Embryonic facial prominence (tissue), 1 donor: ENCODE results near the gene PPM1D.
"Not testable (repeated sequence)": the region's sequence is repeated elsewhere in the genome, so short reads cannot be mapped to it uniquely, and the experiment has no call there.

Experiments used
- DNase-seq: peaks from one replicate; pipeline ENCODE4 v3.0.0-alpha.2; 2016; ENCODE audit errors: extremely low spot score

The PPM1D gene

DNA sequence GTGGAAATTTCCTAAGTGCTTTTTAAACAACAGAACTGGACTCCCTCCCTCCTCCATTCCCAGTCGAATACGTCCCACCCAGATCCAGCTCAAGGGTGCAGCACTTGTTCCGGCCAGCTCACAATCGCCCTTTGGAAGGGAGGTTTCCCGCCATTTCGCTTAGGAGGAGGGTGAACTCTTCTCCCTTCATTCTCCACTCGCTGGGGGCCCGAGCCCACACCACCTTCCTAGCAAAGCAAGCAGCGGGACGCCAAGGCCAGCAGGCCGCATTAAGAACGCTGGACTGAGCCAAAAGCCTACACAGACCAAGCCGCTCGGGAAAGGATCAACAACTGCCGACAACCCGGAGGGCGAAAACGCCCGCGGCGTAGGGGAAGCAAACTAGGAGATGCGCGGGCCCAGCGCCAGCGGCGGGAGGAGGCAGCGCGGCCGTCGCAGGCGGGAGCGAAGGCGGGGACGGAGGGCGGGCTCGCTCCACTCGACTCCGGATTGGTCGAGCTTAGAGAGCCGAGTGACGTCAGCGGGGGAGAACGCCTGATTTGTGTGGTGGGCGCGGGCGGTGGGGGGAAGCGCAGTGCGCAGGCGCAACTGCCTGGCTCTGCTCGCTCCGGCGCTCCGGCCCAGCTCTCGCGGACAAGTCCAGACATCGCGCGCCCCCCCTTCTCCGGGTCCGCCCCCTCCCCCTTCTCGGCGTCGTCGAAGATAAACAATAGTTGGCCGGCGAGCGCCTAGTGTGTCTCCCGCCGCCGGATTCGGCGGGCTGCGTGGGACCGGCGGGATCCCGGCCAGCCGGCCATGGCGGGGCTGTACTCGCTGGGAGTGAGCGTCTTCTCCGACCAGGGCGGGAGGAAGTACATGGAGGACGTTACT lies at the start of gene PPM1D:
Gene PPM1D, plus strand, starts transcription at position 574 of the 870 bp plus-strand sequence. Its CDS starts 222 bp downstream, at position 796.
- DNase-seq = peak; percentile 99

DNA sequence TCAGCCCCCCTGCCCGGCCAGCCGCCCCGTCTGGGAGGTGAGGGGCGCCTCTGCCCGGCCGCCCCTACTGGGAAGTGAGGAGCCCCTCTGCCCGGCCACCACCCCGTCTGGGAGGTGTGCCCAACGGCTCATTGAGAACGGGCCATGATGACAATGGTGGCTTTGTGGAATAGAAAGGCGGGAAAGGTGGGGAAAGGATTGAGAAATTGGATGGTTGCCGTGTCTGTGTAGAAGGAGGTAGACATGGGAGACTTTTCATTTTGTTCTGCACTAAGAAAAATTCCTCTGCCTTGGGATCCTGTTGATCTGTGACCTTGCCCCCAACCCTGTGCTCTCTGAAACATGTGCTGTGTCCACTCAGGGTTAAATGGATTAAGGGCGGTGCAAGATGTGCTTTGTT lies 47.7 kb upstream of the PPM1D start:
- not testable (repeated sequence) for DNase-seq

DNA sequence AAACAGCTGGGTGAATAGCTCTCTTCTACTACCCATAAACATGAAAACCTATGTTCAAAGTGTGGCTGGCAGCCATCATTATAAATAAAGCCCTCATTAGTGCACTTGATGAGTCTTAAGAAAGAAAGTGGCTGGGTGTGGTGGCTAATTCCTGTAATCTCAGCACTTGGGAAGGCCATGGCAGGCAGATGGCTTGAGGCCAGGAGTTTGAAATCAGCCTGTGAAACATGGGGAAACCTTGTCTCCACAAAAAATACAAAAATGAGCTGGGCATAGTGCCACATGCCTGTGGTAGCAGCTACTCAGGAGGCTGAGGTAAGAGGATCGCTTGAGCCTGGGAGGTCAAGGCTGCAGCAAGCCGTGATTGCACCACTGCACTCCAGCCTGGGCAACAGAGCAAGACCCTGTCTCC lies 45.6 kb upstream of the PPM1D start:
- DNase-seq = no peak

DNA sequence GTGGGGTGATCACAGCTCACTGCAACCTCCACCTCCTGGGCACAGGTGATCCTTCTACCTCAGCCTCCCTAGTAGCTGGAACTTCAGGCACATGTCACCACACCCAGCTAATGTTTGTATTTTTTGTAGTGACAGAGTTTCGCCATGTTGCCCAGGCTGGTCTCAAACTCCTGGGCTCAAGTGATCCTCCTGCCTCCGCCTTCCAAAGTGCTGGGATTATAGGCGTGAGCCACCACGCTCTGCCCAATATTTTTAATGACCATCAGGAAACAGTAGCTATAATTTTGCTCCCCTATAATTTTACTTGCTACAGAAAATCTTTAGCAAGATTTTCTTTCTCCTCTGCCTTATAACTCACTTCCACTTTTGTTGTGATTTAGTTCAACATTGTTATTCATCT lies 44.2 kb upstream of the PPM1D start:
- DNase-seq = no peak

DNA sequence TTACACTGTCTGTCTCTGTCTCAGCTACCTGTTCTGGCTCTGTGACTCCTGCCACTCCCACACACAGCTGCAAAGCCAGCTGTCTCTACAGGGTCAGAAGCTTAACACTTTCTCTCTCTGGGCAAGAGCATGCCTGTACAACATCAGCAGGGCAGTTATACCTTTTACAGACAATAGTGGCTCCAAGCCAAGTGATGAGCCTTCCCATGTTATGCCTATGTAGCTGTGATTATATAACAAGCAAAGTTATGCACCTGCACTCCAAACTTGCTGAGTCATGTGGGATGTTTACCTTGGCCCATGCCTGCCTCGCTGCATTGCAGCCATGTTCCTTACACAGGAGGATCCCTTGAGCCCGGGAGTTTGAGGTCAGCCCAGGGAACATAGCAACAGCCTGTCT lies 42.2 kb upstream of the PPM1D start:
- no peak for DNase-seq

DNA sequence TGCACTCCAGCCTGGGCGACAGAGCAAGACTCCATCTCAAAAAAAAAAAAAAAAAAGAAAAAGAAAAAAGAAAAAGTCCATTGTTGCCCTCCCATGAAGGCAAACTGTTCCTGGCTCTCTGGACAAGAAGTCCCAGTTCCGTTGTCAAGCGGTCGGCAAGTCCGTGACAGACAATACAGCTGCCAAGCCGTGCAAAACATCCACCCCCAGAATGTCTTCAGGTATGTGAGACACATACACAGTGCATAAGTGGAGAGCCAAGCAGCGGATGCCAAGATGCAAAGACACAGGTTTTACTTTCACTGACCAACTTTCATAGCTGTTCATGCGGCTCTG lies 40.4 kb upstream of the PPM1D start:
- DNase-seq = no peak

DNA sequence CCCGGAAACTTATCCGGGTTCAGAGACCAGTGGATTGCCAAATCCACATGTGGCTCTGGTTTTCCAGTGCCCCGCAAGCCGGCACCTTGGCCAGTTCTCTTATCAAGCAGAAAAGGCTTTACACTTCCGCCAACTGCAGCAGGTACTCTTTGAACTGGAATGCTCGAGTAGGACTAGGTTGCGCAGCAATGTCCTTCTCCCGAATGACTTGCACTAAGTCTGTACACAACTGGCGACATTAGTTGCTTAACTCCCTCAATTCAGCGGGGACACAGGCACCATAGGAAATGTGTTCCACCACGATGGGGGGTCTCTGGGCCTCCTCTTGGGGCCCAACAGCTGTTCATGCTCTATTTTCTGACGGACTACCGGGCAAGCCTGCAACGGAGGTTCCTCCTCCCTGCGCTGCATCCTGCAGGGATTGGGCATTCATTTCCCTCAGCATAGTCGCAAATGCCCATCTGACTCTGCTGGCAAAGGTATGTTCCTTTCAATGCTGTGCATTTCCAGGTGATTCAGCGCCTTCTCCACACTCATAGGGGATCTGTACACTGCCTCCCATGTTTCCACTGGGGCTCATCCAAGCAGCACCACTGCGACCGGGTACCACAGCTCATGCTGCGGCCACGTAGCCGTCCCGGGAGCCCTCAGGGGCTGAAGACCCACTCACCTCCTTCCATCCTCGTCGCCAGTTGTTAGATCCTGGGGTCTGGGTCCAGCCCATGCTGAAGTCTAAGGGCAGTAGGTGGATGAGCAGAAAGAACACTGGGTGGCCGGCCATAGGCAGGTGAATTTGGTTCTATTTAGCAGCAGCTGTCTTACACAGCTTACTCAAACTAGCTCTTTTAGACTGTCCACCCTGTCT lies 39.8 kb upstream of the PPM1D start:
- DNase-seq = no peak

DNA sequence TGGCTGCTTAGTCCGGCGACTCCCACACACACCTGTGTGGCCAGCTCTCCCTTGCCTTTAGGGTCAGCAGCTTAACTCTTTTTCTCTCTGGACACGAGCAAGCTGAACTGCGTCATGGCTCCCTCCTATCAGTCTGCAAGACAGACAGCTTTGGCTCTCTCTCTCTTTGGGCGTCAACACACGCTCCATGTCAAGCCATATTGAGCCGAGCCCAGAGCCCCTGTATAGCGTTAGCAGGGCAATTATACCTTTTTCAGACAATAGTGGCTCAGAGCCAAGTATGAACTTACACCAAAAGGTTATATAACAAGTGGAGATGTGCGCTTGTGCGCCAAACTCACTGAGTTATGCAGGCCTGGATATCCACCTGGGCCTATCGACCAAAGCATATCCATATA lies 39.1 kb upstream of the PPM1D start:
- DNase-seq = no peak

DNA sequence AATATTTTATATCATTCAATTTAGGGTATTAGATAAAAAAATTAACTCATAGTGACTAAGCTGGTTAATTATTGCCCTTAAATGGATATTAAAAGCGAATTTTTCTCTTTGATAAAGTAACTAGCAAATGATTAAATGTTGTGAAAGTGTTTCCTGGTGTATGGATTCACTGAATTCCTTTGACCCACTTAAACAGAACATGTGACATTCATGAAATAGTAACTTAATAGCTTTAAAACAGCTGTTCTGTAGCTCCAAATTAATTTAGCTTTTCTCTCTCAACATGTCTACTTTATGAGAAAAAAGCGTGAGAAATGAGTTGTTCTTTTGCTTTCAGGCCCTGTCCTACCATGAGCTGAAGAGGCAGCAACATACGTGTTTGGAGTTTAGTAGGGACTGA lies 37.6 kb upstream of the PPM1D start:
- no peak for DNase-seq

DNA sequence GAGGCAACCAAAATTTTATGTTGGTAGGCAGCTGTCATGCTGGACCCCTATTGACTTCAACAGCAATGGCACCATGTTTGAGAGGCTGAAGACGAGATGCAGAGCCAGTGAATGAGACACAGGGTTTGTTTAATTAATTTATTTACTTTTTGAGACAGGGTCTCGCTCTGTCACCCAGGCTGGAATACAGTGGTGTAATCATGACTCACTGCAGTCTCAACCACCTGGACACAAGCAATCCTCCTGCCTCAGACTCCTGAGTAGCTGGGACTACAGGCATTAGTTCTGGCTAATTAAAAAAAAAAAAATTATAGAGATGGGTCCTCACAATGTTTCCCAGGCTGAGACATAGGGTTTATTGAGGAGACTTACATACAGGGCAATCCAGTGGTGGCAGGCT lies 36.2 kb upstream of the PPM1D start:
- no peak for DNase-seq

DNA sequence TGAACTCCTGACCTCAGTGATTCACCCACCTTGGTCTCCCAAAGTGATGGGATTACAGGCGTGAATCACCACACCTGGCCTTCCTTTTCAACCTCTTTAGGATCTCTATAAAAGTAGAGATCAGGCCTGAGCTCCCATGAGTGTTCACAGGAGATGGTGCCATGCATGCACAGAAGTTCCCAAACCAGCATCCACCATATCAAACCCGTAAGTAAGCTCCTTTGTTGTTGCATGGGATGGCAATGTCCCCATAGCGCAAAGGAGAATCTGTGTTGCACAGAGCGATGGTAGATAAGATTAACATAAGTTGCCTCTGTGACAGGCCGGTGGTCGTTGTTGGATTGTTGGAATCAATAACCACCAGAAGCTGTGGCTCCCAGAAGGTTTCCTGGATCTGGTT lies 34.8 kb upstream of the PPM1D start:
- DNase-seq = no peak

DNA sequence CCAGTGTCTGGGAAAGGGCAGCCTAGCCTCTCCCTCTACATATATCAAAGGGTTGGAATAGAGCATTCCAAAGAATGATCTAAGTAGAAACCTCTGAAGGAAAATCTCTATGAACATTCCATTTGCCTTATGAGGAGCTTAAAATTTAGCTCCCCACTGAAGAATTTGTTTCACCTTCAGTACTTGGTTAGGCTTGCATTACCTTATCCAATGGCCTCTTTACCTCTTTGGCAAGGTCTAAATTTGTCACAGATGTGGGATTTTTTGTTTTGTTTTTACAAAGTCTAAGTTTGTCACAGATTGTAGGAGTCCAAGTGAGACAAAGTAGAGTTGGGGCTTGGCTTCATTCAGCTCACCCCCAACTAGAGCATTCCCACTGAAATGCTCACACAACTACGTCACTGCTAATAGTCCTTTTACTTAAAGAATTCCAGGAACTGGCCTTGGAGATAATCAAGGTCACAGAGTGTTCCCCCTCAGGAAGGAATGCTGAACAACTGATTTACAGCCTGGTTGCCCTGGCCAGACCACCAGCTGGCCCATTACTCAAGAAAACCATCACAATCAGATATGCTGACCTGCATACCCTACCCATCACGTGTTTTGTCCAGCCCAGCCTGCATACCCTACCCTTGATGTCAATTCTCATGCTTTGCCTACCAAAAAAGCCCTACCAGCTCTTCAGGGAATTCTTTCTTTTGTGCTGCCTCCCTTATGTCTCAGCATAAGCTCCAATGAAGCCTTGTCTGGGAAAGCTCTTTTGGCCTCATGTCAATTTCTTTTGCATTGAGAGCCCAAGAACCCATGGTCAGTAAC lies 26.5 kb upstream of the PPM1D start:
- no peak for DNase-seq

DNA sequence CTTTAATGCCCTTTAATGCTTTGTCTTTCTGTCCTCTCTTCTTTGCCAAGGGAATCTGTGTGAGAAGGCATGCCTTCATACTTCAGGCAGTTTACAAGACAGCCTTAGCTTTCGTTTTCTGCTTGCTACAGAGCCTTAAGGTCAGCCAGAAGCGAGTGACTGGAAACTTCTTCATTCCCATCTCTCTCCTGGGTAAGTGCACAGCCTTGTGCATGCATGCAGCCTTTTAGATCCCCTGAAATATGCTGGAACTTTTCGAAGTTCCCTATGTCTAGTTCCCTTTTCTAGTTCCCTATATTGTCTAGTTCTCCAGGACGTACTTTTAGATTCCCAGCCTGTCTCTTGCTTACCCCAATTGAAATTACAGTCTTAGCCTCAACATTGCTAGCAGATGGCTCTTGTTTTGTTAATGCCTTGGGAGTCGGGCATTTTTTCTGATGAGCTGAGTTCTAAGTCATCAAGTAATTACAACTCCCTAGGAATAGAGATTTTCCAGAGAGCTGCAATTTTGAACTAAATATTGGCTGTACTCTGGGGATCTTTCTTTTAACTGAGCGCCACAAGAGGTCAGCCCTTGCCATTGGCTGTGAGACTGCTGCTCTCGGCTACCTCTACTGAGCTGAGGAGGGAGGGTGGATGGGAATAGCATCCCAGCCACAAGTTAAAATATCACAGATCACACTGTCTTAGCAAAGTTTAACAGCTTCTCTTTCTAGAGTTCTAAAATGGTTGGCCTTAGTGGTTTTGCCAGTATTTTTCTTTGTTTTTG lies 22.7 kb upstream of the PPM1D start:
- DNase-seq = no peak

DNA sequence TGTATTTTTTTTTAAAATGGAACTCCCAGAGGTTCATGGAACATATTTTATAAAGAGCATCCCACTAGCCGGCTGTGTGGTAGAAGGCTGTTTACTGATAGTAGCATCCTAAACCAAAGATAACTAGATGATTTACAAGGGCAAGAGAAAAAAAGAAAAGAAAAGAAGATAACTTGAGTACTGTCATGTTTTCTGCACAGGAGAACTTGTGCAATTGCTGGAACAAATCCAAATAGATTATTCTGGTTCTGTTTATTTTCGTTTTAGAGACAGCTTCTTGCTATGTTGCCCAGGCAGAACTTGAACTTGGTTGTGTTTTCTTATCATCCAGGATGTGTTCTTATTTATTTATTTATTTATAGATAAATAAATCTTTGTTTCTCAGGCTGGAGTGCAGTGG lies 20.9 kb upstream of the PPM1D start:
- no peak for DNase-seq

DNA sequence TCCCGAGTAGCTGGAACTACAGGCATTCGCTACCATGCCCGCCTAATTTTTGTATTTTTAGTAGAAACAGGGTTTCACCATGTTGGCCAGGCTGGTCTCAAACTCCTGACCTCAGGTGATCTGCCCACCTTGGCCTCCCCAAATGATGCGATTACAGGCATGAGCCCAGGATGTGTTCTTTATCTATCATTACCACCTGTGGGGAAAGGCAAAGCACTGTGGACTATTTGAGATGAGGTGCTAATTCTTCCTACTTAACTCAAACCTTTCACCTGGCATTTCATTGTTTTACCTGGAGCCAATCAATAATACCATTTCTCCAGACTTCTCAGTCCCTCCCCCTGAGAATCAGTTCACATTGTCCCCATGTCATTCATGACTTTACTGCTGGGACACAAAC lies 20.4 kb upstream of the PPM1D start:
- DNase-seq = no peak

DNA sequence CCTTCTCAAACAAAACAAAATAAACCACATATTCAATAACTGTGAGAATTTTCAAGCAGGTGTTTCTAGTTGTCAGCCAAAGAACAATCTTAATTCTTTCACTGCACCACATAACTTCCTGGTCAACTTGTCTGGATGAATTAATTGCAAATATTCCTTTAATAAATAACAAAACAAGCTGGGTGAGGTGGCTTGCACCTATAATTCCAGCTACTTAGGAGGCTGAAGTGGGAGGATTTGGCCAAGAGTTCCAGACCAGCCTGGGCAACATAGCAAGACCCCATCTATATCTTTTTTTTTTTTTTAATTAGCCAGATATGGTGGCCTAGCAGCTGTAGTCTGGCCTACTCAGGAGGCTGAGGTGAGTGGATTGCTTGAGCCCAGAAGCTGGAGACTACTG lies 17.0 kb upstream of the PPM1D start:
- no peak for DNase-seq

DNA sequence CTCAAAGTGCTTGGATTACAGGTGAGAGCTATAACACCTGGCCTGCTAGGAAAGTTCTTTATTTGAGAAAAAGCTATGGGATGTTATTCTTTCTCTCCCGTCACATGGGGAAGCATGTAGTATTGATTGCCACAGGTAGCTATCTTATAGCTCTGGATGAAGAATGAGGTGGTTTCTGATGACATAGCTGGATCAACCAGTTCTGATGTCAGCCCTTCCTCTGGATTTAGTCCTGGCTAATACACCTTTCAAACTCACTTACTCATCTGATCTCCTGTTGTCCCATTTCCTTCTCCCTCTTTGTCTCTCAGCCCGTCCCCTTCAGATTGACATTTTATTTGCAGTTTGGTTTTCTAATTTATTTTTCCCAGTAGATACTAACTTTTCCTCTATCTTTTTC lies 14.1 kb upstream of the PPM1D start:
- no peak for DNase-seq

DNA sequence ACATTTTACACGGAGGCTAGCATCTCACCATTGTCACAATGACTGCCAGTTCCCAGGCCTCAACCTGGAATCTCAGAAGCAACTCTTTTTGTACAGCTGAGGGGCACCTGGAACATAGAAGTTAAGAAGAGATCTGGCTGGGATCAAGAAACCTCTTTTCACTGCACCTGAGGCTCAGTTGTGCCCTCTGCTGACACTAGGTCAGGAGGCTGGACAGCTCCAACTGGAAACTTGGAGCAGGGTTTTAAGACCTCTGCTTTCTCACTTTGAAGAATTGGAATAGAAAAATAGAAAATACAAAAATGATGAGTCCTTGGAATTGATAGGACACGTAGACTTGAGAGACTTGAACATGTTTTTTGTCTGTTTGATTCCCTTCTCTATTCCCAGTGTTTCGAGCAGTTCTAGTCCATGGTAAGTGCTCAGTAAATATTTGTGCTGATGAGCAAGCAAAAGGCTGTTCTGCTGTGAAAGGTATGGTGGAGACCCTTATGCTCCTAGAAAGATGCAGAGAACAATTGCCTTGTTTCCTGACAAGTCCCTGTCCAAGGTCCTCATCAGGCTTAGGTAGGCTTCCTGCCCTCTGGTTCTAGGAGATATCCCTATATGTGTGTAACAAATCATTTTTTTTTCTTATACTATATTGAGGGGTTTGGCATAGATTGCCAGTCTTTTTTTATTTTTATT lies 13.6 kb upstream of the PPM1D start:
- DNase-seq = no peak

DNA sequence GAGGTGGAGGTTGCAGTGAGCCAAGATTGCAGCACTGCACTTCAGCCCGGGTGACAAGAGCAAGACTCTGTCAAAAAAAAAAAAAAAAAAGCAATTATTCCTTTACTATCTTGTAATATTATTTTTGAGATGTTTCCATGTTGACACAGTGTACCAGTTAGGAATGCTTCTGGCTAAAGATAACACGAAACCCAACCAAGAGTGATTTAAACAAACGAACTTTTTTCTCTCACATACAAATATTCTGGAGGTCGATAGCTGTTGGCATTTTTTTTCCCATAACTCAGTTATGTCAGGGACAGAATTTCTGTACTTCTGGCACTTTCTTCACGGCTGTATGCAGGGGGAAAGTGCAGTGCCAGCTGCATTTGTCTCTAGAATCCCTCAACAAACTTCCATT lies 9.9 kb upstream of the PPM1D start:
- no peak for DNase-seq

DNA sequence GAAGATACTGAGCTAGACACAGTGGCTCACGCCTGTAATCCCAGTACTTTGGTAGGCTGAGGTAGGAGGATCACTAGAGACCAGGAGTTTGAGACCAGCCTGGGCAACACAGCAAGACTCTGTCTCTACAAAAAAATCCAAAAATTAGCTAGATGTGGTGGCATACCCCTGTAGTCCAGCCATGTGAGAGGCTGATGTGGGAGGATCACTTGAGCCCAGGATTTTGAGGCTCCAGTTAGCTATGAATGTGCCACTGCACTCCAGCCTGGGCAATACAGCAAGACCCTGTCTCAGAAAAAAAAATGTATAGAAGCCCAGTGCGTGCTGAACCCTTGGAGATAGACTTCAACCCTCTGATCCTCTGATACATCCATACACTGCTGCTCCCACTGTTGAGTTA lies 7.2 kb upstream of the PPM1D start:
- DNase-seq = no peak
